ENCODE results near the gene WDR37. TPM values are rescaled to one million over a fixed set of nuclear protein-coding genes. Genes with fewer than 3 reads are reported as not detected.

The WDR37 gene
- total RNA-seq, 1 experiment from 2014 or later, result 10.4 TPM

DNA sequence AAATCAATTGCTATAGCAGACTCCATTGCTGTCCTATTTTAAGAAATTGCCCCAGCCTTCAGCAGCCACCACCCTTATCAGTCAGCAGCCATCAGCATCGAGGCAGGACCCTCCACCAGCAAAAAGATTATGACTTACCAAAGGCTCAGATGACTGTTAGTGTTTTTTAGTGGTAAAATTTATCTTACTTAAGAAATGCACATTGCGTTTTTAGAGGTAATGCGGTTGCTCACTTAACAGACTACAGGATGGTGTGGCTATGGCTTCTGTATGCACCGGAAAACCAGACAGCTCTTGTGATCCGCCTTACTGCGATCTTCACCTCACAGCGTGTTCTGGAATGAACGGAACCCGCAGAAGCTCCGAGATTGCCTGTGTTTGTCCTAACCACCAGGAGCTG lies 58.1 kb downstream of the WDR37 start:
- POLR2A ChIA-PET, result no interaction called here
- no peak for ATAC-seq
- Mint-ChIP-seq H3K27me3 (ENCODE audit: low read depth) (no peaks in the 10 kb centered on the region), H3K4me3 (no peak overlapping the region), H3K9me3 (no peaks in the 10 kb centered on the region), H3K36me3 (peaks cover 37% of the 10 kb centered on the region), H3K4me1 (peaks cover 35% of the 10 kb centered on the region), H3K27ac (peak overlapping the region; percentile 47; the same call in 1 of the 2 replicates)
- no peak for DNase-seq (ENCODE audit: low spot score)
- no peak for TF ChIP-seq NR3C1 (CRISPR knock-in tag; conservative IDR thresholded peaks at IDR 0.05; ENCODE audit: low read depth)
- no peak for TF ChIP-seq RORB (CRISPR knock-in tag; IDR thresholded peaks at IDR 0.05)
- no peak for TF ChIP-seq ZBTB43 (CRISPR knock-in tag; IDR thresholded peaks at IDR 0.05)
- TF ChIP-seq TEAD1 (CRISPR knock-in tag; IDR thresholded peaks at IDR 0.05), result no peak
- TF ChIP-seq FOXK1 (CRISPR knock-in tag; IDR thresholded peaks at IDR 0.05), result no peak
- TF ChIP-seq CREB1 (CRISPR knock-in tag; IDR thresholded peaks at IDR 0.05), result no peak
- TF ChIP-seq, protein P1, sequence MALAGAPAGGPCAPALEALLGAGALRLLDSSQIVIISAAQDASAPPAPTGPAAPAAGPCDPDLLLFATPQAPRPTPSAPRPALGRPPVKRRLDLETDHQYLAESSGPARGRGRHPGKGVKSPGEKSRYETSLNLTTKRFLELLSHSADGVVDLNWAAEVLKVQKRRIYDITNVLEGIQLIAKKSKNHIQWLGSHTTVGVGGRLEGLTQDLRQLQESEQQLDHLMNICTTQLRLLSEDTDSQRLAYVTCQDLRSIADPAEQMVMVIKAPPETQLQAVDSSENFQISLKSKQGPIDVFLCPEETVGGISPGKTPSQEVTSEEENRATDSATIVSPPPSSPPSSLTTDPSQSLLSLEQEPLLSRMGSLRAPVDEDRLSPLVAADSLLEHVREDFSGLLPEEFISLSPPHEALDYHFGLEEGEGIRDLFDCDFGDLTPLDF (CRISPR knock-in tag; IDR thresholded peaks at IDR 0.05), result no peak
- TF ChIP-seq ZNF423 (CRISPR knock-in tag; IDR thresholded peaks at IDR 0.05), result no peak
- no peak for TF ChIP-seq ZNF281 (CRISPR knock-in tag; IDR thresholded peaks at IDR 0.05)
- TF ChIP-seq TP53 (CRISPR knock-in tag; IDR thresholded peaks at IDR 0.05), result no peak
- TF ChIP-seq ZNF138 (CRISPR knock-in tag; conservative IDR thresholded peaks at IDR 0.05), result no peak
- CTCF ChIA-PET, result no interaction called here

DNA sequence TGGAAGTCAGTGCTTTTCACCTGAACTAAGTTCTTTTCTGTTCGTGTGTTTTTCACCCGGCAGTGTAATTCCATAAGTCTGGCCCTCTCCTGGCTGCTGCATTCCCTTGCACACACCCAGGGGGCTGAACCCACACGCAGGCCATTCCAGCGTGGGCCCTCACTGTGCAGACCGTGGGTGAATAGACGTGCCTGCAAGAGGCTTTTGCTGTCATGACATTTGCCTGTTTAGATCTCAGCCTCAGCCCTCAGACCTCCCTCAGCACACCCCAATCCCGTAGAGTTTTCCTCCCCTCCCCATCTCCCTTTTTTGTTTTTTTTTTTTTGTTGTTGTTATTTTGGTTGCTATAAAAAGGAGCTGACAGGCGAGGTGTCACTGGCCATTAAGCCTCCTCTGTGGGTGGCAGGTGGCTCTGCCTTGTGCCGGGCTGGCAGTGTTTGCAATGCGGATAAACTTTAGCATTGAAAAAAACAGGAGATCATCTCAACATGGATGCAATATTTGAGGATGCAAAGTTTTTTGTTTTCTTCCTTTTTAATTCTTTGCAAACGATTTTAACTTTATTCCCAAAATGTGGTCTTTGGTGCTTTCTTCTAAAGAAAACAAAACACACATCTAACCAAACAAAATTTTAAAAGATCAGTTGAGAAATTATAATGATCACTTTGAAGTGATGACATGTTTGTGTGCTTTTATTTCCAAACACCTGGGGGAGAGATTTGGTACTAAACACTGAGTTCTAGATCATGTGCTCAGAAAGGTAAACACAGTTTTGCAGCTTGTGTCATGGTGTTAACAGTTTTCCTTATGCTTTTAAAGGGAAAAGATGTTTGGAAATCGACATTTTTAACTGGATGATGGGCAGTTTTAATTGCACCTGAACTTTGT lies 58.8 kb downstream of the WDR37 start:
- TF ChIP-seq, protein P2, sequence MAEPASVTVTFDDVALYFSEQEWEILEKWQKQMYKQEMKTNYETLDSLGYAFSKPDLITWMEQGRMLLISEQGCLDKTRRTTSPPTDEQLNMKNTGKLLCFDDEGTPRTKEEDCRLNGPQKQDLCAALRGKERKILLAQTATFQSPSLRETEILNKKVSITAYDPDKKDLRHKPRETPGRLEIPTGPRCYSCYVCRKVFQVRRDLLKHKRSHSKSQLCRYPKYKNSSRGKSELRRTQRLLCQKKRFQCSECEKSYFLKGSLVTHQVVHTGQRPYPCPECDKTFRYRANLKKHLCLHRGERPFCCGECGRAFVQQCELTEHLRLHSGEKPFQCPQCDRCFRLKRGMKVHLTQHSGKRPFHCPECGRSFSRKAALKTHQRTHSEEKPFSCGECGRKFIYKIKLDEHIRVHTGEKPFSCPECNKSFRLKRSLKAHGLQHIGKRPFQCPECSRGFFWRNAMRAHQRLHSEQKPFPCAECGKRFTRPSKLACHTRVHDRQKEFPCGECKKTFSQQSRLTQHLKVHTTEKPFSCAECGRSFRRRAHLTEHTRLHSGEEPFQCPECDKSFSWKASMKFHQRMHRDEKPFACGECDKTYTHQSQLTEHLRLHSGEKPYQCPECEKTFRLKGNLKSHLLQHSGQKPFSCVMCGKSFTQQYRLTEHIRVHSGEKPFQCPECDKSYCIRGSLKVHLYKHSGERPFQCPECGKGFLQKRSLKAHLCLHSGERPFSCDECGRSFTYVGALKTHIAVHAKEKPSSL (CRISPR knock-in tag; conservative IDR thresholded peaks at IDR 0.05), result no peak
- TF ChIP-seq ZNF263 (CRISPR knock-in tag; IDR thresholded peaks at IDR 0.05; ENCODE audit: low read depth), result no peak
- TF ChIP-seq TEAD1 (CRISPR knock-in tag; IDR thresholded peaks at IDR 0.05), result no peak
- no peak for TF ChIP-seq ZNF232 (CRISPR knock-in tag; IDR thresholded peaks at IDR 0.05)
- no peak for TF ChIP-seq SOX15 (CRISPR knock-in tag; IDR thresholded peaks at IDR 0.05)
- TF ChIP-seq, protein P3, sequence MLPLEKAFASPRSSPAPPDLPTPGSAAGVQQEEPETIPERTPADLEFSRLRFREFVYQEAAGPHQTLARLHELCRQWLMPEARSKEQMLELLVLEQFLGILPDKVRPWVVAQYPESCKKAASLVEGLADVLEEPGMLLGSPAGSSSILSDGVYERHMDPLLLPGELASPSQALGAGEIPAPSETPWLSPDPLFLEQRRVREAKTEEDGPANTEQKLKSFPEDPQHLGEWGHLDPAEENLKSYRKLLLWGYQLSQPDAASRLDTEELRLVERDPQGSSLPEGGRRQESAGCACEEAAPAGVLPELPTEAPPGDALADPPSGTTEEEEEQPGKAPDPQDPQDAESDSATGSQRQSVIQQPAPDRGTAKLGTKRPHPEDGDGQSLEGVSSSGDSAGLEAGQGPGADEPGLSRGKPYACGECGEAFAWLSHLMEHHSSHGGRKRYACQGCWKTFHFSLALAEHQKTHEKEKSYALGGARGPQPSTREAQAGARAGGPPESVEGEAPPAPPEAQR (CRISPR knock-in tag; IDR thresholded peaks at IDR 0.05), result no peak
- TF ChIP-seq ATF6 (CRISPR knock-in tag; IDR thresholded peaks at IDR 0.05), result no peak
- TF ChIP-seq EMX1 (CRISPR knock-in tag; IDR thresholded peaks at IDR 0.05), result no peak
- TF ChIP-seq NFATC4 (CRISPR knock-in tag; IDR thresholded peaks at IDR 0.05), result no peak
- peaks cover 31% of the 10 kb centered on the region for H3K4me1 Mint-ChIP-seq
- peaks cover 33% of the 10 kb centered on the region for H3K36me3 Mint-ChIP-seq
- H3K9me3 Mint-ChIP-seq, result no peaks in the 10 kb centered on the region
- DNase-seq (ENCODE audit: low spot score) (no peak), ATAC-seq (no peak)
- H3K27me3 Mint-ChIP-seq (ENCODE audit: low read depth), result no peaks in the 10 kb centered on the region
- POLR2A ChIA-PET, result no interaction called here
- peak overlapping the region; percentile 47 for H3K27ac Mint-ChIP-seq
- CTCF ChIA-PET, result no interaction called here
- no peak overlapping the region for H3K4me3 Mint-ChIP-seq

Measured in WTC11 (cell line).